ENCODE data around the gene PREPL.
A peak's percentile ranks its signal among the peaks of the same experiment; 100 is the strongest.

Gene PREPL

GRCh38 chr2:44296653-44297052 lies 64.6 kb downstream of the PREPL start:
- H3K27ac ChIP-seq, result peak overlapping the region; percentile 95
- no peak for TF ChIP-seq CTCF (conservative IDR thresholded peaks at IDR 0.05)

GRCh38 chr2:44295633-44296359 lies 65.5 kb downstream of the PREPL start:
- peak; percentile 54 for TF ChIP-seq CTCF (conservative IDR thresholded peaks at IDR 0.05)
- peak overlapping the region; percentile 95 for H3K27ac ChIP-seq

GRCh38 chr2:44295113-44295512 lies 66.2 kb downstream of the PREPL start:
- TF ChIP-seq CTCF (conservative IDR thresholded peaks at IDR 0.05), result no peak

GRCh38 chr2:44291281-44292248 lies 69.7 kb downstream of the PREPL start:
- peak; percentile 85 for TF ChIP-seq CTCF (conservative IDR thresholded peaks at IDR 0.05)
- peak overlapping the region; percentile 95 for H3K27ac ChIP-seq

More at GRCh38 chr2:44295113-44295512, 66.2 kb downstream of the PREPL start:
- H3K27ac ChIP-seq, result peak overlapping the region; percentile 95

- TF ChIP-seq CTCF (conservative IDR thresholded peaks at IDR 0.05), result no peak
- peak overlapping the region; percentile 95 for H3K27ac ChIP-seq
Observed at GRCh38 chr2:44290261-44290660, 71.0 kb downstream of the PREPL start.

GRCh38 chr2:44286884-44287638 lies 74.2 kb downstream of the PREPL start:
- TF ChIP-seq CTCF (conservative IDR thresholded peaks at IDR 0.05), result no peak
- peak overlapping the region; percentile 95 for H3K27ac ChIP-seq

Data from VCaP (cell line).